GM19395 (cell line): ENCODE results near the gene EIPR1.
A peak's percentile ranks its signal among the peaks of the same experiment; 100 is the strongest.

Source experiments
- ATAC-seq: cut with Tn5 transposase; IDR thresholded peaks from one replicate; pipeline ENCODE4 v1.9.1; 2021; ENCODE audit warnings: mild to moderate bottlenecking, moderate library complexity; ENCODE audit not compliant: unreplicated experiment

The EIPR1 gene

GRCh38 chr2:3223080-3223923 lies 154.3 kb downstream of the EIPR1 start:
- ATAC-seq = peak; percentile 95

- ATAC-seq = peak; percentile 64
These were observed 155.0 kb downstream of the EIPR1 start for GRCh38 chr2:3222636-3223035.

DNA sequence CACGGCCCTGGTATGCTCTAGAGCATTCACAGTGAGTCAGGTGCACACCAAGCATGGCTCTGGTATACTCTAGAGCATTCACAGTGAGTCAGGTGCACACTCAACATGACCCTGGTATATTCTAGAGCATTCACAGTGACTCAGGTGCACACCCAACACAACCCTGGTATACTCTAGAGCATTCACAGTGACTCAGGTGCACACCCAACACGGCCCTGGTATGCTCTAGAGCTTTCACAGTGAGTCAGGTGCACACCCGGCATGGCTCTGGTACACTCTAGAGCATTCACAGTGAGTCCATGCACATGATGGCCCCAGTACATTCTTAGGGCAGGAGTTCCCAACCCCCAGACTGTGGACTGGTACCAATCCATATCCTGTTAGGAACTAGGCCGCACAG lies 158.1 kb downstream of the EIPR1 start:
- ATAC-seq = no peak

DNA sequence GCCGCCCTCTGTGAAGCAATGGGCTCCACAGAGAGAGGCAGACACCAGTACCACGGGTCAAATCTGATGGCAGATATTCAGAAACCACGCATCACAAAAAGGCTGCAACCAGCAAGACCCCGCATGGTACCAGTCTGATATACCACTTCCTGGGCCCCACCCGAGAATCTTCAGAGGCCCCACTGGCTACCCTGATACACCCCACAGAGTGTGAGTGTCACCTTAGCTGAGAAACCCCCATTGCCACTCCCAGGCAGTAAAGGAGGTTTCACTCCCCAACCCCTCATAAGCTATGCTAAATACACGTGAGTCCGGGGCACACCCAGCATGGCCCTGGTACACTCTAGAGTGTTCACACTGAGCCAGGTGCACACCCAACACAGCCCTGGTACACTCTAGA lies 160.0 kb downstream of the EIPR1 start:
- ATAC-seq = no peak

- ATAC-seq = no peak
These were observed 160.7 kb downstream of the EIPR1 start for GRCh38 chr2:3216841-3217495.

DNA sequence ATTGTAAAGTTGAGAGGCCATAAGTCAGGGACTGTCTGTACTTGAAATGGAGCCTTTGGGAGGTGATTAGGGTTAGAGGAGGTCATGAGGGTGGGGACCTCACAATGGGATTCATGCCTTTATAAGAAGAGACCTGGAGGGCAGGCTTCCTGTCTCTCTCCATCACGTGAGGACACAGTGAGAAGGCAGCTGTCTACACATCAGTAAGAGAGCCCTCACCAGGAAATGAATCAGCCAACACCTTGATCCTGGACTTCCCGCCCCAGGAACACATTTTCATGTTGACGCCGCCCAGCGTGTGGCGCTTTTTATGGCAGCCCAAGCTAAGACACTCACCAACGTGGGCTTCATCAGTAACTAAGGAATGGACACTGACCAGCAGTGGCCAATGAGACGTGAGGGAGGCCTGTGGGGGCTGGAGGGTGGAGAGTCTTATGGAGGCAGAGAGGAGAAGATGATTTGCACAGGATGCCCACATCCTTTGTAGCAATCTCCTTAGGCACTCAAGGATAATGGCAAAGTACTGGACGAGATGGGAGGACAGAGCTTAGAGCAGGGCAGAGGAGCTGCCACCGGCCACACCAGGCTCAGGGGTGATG lies 162.7 kb downstream of the EIPR1 start:
- ATAC-seq = no peak

- no peak for ATAC-seq
These were observed 163.6 kb downstream of the EIPR1 start for GRCh38 chr2:3214065-3214464.

- no peak for ATAC-seq
These were observed 164.6 kb downstream of the EIPR1 start for GRCh38 chr2:3212984-3213383.

- no peak for ATAC-seq
These were observed 165.6 kb downstream of the EIPR1 start for GRCh38 chr2:3212061-3212362.

GRCh38 chr2:3211256-3212060 lies 166.2 kb downstream of the EIPR1 start:
- ATAC-seq = no peak

GRCh38 chr2:3210257-3210656 lies 167.4 kb downstream of the EIPR1 start:
- no peak for ATAC-seq

DNA sequence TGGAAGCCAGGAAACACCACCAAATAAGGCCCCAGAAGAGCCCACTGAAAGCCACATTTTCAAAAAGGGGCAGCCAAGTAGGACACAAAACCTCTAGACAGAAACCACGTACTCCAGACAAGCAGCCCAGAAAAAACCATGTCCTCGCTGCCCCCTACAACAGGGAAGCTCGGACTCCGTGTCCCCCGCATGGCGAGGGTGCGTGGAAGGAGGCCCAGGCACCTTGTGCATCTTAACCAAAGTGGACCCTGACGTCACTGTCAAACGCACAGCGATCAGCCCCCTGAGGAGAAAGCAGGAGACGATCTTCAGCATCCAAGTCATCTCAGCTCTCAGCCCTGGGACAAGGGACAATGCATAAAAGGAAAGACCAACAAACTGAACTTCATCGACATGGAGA lies 168.4 kb downstream of the EIPR1 start:
- no peak for ATAC-seq

- ATAC-seq = no peak
These were observed 169.0 kb downstream of the EIPR1 start for GRCh38 chr2:3208591-3208990.

- ATAC-seq = no peak
These were observed 169.4 kb downstream of the EIPR1 start for GRCh38 chr2:3208179-3208578.

GRCh38 chr2:3207091-3207491 lies 170.5 kb downstream of the EIPR1 start:
- ATAC-seq = no peak

DNA sequence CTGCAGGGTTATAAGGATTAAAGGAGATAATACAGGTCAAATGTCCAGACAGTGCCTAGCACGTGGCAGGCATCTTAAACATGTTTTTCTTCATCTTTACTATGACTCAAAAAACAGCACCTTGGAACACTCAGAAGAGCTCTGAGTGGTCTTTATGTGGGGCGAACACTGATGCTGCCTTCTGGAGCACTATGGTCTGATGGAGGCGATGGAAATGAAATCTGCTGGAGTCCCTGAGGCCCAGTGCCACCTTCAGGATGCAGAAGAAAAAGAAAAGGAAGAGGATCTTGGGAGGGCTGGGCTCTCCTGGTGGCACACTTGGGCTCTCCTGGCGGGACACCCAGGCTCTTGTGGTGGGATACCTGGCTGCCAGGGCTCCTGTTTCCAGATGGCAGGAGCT lies 171.8 kb downstream of the EIPR1 start:
- ATAC-seq = no peak

- ATAC-seq = no peak
These were observed 173.4 kb downstream of the EIPR1 start for GRCh38 chr2:3204031-3204821.

GRCh38 chr2:3203497-3204019 lies 174.1 kb downstream of the EIPR1 start:
- ATAC-seq = no peak

DNA sequence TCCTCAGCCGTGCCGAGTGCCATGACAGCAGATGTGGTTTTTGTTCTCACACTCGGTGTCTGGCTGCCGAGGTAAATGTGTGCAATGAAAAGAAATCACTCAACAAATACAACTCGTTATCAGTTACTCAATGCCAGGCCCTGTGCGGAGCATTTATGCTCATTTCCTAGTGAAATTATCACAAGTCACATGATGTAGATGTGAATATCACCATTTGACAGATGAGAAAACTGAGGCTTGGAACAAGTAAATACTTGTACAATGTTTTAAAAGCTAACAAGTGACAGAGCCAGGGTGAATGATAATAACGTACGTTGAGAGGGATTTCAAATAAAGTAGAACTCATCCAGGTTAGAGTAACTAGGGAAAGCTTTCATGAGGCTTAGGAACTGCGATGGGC lies 174.7 kb downstream of the EIPR1 start:
- ATAC-seq = no peak

DNA sequence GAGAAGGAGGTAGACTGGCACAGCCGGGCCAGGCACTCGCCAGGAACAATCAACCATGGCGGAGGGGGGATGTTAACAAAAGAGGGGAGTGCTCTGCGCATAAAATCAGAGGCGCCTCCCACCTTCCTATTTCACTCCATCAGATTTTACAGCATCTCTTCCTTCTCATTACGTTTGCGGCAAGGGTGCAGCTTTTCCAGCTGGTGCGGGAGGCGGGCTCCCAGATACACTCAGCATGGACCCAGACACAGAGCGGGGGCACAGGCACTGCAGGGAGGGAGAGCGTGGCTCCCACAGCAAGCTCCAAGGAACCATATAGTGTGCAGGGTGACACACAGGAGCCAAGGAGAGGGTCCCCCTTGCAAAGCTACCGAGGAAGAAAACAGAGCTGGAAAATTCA lies 176.3 kb downstream of the EIPR1 start:
- ATAC-seq = no peak
